ENCODE results near the gene ZDHHC14.
"Not testable (repeated sequence)": the region's sequence is repeated elsewhere in the genome, so short reads cannot be mapped to it uniquely, and the experiment has no call there.

Gene ZDHHC14

GRCh38 chr6:157380458-157380778 lies 572 bp upstream of the ZDHHC14 start:
- DNase-seq (ENCODE audit: low read depth in 2 of 2) = peak in 1 of 2 donors; percentile 10

DNA sequence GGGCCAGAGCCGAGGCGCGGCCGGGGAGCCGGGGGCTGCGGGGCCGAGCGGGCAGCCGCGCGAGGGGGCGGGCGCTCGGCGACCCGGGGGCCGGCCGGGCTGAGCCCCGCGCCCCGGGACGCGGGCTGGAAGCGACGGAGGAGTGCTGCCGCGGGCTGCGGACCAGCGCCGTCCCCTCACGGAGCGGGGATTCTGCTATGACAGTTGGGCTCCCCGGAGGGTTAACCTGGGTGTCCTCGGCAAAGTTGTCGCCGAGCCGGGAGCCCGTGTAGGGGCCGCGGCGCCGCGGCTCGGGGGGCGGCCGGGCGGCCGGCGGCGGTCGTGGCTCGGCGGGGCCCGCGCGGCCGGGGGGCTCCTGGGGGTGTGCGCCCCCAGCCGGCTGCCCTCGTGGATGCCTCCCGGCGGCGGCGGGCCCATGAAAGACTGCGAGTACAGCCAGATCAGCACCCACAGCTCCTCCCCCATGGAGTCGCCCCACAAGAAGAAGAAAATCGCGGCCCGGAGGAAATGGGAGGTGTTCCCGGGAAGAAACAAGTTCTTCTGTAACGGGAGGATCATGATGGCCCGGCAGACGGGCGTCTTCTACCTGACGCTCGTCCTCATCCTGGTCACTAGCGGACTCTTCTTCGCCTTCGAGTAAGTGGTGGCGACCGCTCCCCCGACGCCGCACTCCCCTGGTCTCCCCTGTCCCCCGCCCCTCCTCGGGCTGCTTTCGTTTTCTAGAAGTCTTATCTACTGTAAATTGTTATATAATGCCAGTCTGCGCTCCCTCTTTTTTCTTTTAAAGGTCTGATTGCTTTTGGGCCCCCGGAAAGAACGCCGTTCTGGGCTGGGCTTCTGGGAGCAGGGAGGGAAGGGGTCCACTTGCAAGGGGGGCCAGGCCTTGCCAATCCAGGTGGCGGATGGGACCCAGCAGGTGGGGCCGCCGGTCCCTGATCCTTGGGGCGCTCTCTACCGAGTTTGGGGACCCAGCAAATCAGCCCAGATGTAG lies 936 bp downstream of the ZDHHC14 start:
- peak; percentile 42 to 46 for DNase-seq (ENCODE audit: low read depth in 2 of 2)

DNA sequence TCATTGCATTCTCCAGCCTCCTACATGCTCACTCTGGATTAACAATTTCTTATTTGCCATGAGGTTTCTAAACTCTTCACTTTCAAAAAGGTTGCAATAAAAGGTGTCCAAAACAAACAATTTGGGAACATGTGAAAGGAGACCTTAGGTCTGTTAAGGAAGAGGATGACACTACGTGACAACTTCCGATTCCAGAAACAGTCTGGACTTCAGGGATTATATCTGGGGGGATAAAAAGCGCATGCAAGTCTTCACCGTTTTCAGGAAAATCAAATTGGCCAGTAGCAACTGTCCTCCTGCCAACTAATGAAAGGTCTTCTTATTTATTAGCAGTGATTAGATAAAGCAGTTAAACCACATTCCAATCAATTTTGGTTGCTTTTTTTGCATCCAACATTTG lies 1.8 kb downstream of the ZDHHC14 start:
- DNase-seq (ENCODE audit: low read depth in 2 of 2) = no peak

- no peak for DNase-seq (ENCODE audit: low read depth in 2 of 2)
These were observed 2.5 kb downstream of the ZDHHC14 start for GRCh38 chr6:157383471-157383870.

DNA sequence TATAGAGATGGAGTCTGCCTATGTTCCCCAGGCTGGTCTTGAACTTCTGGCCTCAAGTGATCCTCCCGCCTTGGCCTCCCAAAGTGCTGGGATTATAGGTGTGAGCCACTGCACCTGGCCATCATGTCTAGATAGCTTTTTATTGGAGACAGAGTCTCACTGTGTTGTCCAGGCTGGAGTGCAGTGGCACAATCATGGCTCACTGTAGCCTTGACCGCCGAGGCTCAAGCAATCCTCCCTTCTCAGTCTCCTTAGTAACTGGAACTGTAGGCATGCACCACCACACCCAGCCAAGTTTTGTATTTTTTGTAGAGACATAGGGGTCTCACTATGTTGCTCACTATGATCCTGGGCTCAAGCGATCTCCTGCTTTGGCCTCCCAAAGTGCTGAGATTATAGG lies 4.0 kb downstream of the ZDHHC14 start:
- DNase-seq (ENCODE audit: low read depth in 2 of 2) = not testable (repeated sequence)

- DNase-seq (ENCODE audit: low read depth in 2 of 2) = no peak
These were observed 4.5 kb downstream of the ZDHHC14 start for GRCh38 chr6:157385482-157385881.

DNA sequence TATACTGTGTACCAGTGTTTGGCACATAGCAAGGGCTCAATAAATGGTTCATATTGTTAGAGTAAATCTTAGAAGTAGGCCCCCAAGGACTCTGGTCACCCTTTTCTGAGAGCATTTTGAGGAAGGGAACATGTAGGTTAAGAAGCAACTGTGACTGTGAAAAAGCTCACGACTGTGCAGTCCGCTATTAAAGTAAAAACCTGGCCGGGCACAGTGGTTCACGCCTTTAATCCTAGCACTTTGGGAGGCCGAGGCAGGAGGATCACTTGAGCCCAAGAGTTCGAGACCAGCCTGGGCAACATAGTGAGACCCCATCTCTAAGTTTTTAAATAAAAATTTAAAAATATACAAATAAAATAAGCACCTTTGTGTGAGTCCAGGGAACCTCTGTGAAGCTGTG lies 5.0 kb downstream of the ZDHHC14 start:
- DNase-seq (ENCODE audit: low read depth in 2 of 2) = no peak

DNA sequence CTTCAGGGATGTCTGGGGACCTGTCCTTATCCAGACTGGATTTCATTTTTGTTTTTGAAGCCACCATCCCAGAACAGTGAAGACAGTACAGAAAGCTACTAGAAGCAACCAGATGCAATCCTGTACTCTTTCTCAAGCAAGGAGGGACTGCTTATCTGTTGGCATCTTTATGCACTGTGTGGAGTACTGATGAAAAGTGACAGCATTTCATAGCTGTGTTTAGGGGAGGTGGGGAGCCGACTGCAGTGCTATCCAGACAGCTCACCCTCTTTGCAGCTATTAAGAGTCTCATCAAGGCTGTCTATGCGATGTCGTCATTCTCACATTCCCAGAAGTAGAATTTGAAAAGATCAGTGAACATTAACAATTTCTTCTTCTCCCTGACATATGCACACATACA lies 5.5 kb downstream of the ZDHHC14 start:
- DNase-seq (ENCODE audit: low read depth in 2 of 2) = no peak

DNA sequence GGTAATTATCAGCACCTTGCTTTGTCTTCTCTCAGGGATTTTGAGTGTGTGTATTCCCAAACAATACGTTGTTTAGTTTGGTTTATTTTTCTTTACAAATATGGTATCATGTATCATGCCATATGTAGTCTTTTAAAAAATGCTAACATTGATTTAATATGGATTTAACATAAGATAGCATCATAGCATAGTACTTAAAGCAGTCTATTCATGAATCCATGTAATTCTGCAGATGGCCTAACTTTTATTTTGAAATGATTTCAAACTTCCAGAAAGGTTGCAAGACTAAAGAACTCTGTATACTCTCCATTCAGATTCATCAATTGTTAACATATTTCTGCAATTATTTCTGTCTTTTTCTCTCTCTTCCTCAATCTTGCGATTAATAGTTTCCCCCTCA lies 7.9 kb downstream of the ZDHHC14 start:
- no peak for DNase-seq (ENCODE audit: low read depth in 2 of 2)

DNA sequence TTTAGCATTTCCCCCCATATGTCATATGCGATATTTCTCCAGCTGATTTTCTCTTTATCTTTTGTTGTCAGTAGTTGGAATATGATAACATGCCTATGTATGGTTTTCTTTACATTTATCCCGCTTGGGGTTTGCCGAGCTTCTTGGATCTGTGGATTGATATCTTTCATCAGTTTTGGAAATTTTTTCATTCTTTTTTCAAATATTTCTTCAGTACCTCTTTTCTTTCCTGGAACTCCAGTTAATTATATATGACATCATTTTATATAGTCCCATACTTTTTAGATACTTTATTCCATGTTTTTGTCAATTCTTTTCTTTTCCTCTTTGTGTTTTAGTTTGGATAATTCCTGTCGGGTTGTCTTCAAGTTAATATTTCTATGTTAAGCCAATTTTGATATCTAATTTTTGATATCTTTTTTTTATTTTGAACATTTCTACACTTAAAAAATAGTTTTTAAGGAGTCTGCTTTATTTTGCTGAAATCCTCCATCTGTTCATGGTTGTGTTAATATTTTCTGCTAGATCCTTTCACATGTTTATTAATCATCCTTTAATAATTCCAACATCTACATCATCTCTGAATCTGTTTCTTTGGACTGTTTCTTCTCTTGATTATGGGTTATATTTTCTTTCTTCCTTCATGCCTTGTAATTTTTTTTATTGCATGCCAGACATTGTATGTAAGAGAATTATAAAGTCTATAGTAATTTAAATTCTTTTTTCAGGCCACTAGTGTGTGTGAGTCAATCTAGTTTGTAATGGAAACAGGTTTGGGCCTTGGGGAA lies 9.5 kb downstream of the ZDHHC14 start:
- no peak for DNase-seq (ENCODE audit: low read depth in 2 of 2)

DNA sequence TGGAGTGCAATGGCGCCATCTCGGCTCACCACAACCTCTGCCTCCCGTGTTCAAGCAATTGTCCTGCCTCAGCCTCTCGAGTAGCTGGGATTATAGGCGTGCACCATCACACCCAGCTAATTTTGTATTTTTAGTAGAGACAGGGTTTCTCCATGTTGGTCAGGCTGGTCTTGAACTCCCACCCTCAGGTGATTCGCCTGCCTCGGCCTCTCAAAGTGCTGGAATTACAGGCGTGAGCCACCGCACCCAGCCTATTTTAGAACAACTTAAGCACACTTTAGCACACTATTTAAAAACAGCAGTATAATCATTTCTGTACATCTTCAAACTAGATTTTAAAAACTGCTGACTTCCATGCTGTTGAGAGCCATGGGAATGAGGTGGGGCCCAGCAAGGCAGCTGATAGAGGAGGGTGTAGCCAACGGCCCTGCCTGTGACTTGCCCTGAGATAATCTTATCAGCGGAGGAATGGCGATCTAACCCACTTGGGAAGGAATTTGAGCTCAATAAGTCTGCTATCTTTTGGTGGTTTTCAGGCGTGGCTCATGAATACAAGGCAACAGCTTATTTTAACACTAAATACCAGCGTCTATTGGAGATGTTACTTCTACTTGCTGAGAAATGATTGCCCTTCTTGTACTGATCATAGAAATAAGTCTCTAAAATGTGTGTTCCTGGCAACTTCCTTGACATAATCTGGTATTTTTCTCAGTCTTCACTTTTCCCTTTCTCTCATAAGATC lies 12.1 kb downstream of the ZDHHC14 start:
- DNase-seq (ENCODE audit: low read depth in 2 of 2) = no peak

DNA sequence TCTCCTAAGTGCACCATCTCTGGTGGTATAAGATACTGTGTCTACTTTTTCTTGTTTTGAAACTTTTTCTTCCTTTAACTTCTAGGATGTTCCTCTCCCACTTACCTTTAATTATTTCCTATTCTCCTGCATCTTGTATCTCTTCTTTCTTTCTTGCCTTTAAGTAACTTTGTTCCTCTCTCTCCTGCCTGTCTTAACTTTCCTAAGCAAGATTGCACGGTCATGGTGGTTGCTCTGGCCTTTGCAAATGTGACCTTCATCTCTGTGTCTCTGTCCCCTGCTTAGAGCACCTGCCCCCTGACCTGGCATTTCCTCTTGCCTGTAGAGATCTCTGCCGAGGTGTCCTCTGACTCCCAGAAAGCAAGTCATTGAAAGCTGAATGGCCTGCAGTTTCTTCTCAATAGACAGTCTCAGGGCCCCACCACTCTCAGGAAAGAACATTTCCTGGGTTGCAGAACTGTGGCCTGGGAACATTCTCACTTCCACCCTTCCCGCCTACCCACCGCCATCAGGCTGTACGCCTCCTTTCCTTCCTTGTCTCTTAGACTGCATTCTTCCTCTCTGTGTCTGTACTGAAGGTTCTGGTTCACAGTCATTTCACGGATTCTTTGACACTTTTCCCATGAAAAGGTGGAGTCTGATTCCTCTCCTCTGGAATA lies 12.8 kb downstream of the ZDHHC14 start:
- no peak for DNase-seq (ENCODE audit: low read depth in 2 of 2)

DNA sequence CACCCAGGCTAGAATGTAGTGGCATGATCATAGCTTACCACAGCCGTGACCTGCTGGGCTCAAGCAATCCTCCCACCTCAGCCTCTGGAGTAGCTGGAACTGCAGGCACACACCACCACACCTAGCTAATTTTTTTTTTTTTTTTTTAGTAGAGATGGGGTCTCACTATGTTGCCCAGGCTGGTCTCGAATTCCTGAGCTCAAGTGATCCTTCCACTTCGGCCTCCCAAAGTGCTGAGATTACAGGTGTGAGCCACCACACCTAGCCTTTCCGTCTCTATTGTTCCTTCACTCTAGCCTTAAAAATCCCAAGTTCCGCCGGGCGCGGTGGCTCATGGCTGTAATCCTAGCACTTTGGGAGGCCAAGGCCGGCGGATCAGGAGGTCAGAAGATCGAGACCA lies 14.2 kb downstream of the ZDHHC14 start:
- DNase-seq (ENCODE audit: low read depth in 2 of 2) = not testable (repeated sequence)

GRCh38 chr6:157396026-157396425 lies 15.0 kb downstream of the ZDHHC14 start:
- DNase-seq (ENCODE audit: low read depth in 2 of 2) = no peak

GRCh38 chr6:157397660-157398059 lies 16.7 kb downstream of the ZDHHC14 start:
- DNase-seq (ENCODE audit: low read depth in 2 of 2) = no peak

- DNase-seq (ENCODE audit: low read depth in 2 of 2) = no peak
These were observed 17.2 kb downstream of the ZDHHC14 start for GRCh38 chr6:157398151-157398550.

DNA sequence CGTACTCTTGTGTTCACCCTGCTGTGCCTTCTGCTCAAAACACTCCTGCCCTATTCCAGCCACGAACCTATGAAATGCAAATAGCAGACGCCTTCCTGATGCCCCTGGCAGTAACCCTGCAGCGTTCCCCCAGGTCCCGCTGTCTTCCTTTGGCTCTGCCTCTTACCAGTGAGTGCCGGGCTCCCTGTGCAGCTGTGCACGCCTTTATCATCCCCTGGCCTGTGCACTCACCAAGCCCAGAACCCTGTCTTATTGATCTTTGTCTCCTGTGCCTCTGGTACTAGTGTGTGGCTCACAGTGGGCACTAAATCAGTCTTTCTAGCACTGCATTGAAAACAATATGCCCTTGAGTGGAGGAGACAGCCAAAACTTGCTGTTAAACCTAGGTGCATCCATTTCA lies 19.7 kb downstream of the ZDHHC14 start:
- DNase-seq (ENCODE audit: low read depth in 2 of 2) = no peak

- DNase-seq (ENCODE audit: low read depth in 2 of 2) = no peak
These were observed 20.8 kb downstream of the ZDHHC14 start for GRCh38 chr6:157401734-157402338.

DNA sequence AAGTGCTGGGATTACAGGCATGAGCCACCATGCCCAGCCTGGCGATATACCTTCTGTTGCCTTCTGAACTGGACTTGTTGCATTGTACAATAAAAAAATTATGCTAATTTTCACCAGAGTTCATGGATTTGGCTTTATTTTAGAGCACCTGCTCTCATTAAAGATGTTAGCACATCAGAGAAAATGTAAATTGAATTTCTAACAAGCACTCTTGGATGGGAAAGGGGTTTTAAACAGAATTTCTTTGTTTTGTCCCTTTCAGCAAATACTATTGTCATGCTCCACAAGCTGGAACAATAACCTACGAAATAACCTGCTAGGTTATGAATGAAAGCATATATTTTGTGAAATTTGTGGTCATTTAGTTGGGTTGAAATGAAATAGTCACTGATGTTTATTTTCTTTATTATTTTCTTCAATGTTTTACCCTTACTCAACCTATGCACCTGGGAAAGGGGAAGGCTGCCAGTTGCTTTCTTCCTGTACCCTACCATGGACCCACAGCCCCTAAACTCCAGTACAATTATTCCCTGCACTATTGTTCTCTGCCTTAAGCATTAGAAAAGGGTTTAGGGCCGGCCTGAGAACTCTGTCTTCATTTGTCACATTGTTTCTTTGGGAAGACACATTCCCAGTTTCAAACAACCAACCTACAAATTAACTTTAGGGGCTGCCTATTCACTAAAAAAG lies 22.2 kb downstream of the ZDHHC14 start:
- no peak for DNase-seq (ENCODE audit: low read depth in 2 of 2)

DNA sequence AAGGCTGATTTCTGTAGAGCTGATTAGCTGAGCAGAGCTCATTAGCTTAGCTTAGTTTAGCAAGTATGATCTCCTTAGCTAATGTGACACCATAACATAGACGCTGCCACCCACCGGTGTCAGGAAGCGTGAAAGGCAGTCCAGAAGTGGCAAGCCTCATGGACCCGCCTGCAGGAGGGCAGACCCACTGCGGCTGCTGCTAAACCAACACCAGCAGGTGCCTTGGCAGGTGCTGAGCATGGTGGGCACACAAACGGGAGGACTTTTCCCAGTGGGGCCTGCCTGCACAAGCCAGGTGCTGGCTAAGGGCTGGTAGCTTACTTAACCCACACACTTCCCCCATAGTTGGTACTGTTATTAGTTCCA lies 22.7 kb downstream of the ZDHHC14 start:
- no peak for DNase-seq (ENCODE audit: low read depth in 2 of 2)

DNA sequence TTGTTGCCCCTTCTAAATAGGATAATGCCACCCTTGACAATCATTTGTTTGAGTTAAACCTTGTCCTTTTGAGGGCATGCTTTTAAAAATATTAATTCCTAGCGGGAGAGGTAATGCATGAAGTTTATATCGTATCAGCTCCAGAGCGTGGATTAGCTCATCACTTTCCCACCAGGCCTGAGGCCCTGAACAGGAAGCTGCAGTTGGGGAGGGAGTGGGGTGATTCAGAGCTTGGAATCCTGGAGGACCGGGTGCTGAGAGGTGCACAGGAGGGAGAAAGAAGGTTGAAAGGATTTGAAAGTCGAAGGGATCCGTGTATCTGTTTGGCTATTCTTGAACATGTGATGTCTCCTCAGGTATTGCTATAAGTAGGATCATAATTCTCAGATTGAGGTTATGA lies 25.0 kb downstream of the ZDHHC14 start:
- DNase-seq (ENCODE audit: low read depth in 2 of 2) = no peak

Measured in stimulated activated CD8-positive, alpha-beta memory T cell treated with anti-CD3 and anti-CD28 coated beads, Interleukin-2, amount 100 ng/mL, for 48 hours (primary cell).